Stomach (tissue), 4 donors: ENCODE measurements around the gene ZBTB44.

ENCODE experiments used
- EP300 ChIP-seq: sonication (generic); formaldehyde crosslinking; IDR thresholded peaks from one replicate; pipeline ENCODE4 v1.6.1; 2017; ENCODE audit warnings: antibody characterized with exemption
- TF ChIP-seq, protein P1 (sequence below), 7 experiments: fragments of 450-650 bp in 4 of 7; fragments of 200-600 bp in 3 of 7; sonication (generic) in 3 of 7; IDR thresholded peaks; one replicate each; pipeline ENCODE4 v1.5.1; 2016 to 2019; ENCODE audit warnings: antibody characterized with exemption in 7 of 7, control low read depth in 2 of 7, mild to moderate bottlenecking in 1 of 7

DNA sequence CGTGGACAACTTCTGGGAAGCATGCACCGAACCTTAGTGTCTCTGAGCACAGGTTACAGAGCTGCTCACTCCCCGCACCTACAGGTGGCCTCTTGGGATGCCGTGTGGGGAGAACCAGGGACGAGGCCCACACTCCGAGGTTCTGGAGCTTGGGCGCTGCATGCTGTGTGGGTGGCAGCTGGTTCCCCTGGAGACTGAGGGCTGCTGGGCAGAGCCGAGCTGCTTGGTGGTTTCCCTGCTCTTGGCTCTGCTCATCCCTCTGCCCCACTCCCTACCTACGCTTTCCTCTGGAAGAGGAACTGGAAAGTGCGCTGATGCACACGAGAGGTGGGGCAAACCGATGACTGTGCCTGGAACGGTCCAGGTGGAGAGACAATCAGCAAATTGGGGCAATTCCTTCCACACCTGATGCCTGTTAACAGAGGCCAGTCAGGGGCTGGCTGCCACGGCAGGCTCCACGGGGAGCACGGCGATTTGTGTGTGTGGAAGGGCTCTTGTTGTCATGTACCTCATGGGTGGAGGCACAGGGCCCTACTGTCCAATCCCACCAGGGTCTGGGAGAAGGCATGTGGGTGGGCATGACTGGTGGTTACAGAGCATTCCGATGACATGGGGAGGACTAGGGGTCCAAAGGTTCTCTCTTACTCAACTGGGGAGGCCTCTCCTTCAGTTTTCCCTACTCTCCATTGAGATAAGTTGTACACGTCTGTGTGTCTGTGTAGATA is 94.2 kb downstream of the ZBTB44 start:
- TF ChIP-seq, protein P1, sequence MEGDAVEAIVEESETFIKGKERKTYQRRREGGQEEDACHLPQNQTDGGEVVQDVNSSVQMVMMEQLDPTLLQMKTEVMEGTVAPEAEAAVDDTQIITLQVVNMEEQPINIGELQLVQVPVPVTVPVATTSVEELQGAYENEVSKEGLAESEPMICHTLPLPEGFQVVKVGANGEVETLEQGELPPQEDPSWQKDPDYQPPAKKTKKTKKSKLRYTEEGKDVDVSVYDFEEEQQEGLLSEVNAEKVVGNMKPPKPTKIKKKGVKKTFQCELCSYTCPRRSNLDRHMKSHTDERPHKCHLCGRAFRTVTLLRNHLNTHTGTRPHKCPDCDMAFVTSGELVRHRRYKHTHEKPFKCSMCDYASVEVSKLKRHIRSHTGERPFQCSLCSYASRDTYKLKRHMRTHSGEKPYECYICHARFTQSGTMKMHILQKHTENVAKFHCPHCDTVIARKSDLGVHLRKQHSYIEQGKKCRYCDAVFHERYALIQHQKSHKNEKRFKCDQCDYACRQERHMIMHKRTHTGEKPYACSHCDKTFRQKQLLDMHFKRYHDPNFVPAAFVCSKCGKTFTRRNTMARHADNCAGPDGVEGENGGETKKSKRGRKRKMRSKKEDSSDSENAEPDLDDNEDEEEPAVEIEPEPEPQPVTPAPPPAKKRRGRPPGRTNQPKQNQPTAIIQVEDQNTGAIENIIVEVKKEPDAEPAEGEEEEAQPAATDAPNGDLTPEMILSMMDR (IDR thresholded peaks at IDR 0.05), result no peak
- TF ChIP-seq EP300, result no peak
